ENCODE measurements around the gene SULF2.

The SULF2 gene

GRCh38 chr20:47778398-47779354 lies 6.6 kb downstream of the SULF2 start:
- Histone ChIP-seq H3K36me3 (no peaks in the 10 kb centered on the region), H3K9me3 (ENCODE audit: severe bottlenecking) (peaks cover 2% of the 10 kb centered on the region), H3K27me3 (ENCODE audit: insufficient read depth, low read depth, severe bottlenecking) (peaks cover 3% of the 10 kb centered on the region), H3K27ac (no peak overlapping the region), H3K4me3 (ENCODE audit: low read depth, low read length) (no peak overlapping the region)
- DNase-seq: no peak
- TF ChIP-seq CTCF (IDR thresholded peaks at IDR 0.05; ENCODE audit: low read depth, low read length): no peak

- no peak for DNase-seq
- H3K27me3 ChIP-seq (ENCODE audit: insufficient read depth, low read depth, severe bottlenecking): no peaks in the 10 kb centered on the region
These were observed 8.1 kb downstream of the SULF2 start for GRCh38 chr20:47777220-47777619.

GRCh38 chr20:47776639-47777038 lies 8.6 kb downstream of the SULF2 start:
- Histone ChIP-seq H3K36me3 (no peaks in the 10 kb centered on the region), H3K9me3 (ENCODE audit: severe bottlenecking) (peaks cover 2% of the 10 kb centered on the region), H3K27ac (no peak overlapping the region), H3K4me3 (ENCODE audit: low read depth, low read length) (no peak overlapping the region), H3K27me3 (ENCODE audit: insufficient read depth, low read depth, severe bottlenecking) (no peaks in the 10 kb centered on the region)
- DNase-seq: no peak
- TF ChIP-seq CTCF (IDR thresholded peaks at IDR 0.05; ENCODE audit: low read depth, low read length): no peak

More at GRCh38 chr20:47777220-47777619, 8.1 kb downstream of the SULF2 start:
- Histone ChIP-seq H3K4me3 (ENCODE audit: low read depth, low read length) (no peak overlapping the region), H3K9me3 (ENCODE audit: severe bottlenecking) (peaks cover 2% of the 10 kb centered on the region), H3K36me3 (no peaks in the 10 kb centered on the region), H3K27ac (no peak overlapping the region)
- TF ChIP-seq CTCF (IDR thresholded peaks at IDR 0.05; ENCODE audit: low read depth, low read length): no peak

GRCh38 chr20:47775841-47776240 lies 9.4 kb downstream of the SULF2 start:
- Histone ChIP-seq H3K27me3 (ENCODE audit: insufficient read depth, low read depth, severe bottlenecking) (no peaks in the 10 kb centered on the region), H3K9me3 (ENCODE audit: severe bottlenecking) (peaks cover 2% of the 10 kb centered on the region), H3K36me3 (no peaks in the 10 kb centered on the region), H3K27ac (no peak overlapping the region), H3K4me3 (ENCODE audit: low read depth, low read length) (no peak overlapping the region)
- no peak for TF ChIP-seq CTCF (IDR thresholded peaks at IDR 0.05; ENCODE audit: low read depth, low read length)
- DNase-seq: no peak

- TF ChIP-seq CTCF (IDR thresholded peaks at IDR 0.05; ENCODE audit: low read depth, low read length): no peak
- DNase-seq: no peak
- no peaks in the 10 kb centered on the region for H3K36me3 ChIP-seq
These were observed 10.2 kb downstream of the SULF2 start for GRCh38 chr20:47775039-47775438.

More at GRCh38 chr20:47775039-47775438, 10.2 kb downstream of the SULF2 start:
- Histone ChIP-seq H3K27ac (no peak overlapping the region), H3K4me3 (ENCODE audit: low read depth, low read length) (no peak overlapping the region), H3K27me3 (ENCODE audit: insufficient read depth, low read depth, severe bottlenecking) (no peaks in the 10 kb centered on the region), H3K9me3 (ENCODE audit: severe bottlenecking) (peaks cover 2% of the 10 kb centered on the region)
